HepG2 (cell line): ENCODE results near the gene NUDT17. TPM values are rescaled to one million over a fixed set of nuclear protein-coding genes. Genes with fewer than 3 reads are reported as not detected.

Source experiments
- ATAC-seq: fragments of 200-7000 bp; cut with Tn5 transposase; 3 replicates; pipeline ENCODE4 v1.9.1; 2020; ENCODE audit warnings: mild to moderate bottlenecking, moderate library complexity
- BruUV-seq: library from RNA; stranded (reverse); fragments of 400-500 nt; replicated peaks from 2 replicates; lab custom pipeline; 2021; lab: Mats Ljungman, UMichigan
- CTCF ChIA-PET: fragments of 300-600 bp; formaldehyde crosslinking; extraction: SDS; loops from one replicate; lab custom pipeline; 2021; ENCODE audit warnings: low total read pairs, inconsistent platforms, low intra/inter-chr PET ratio; lab: Yijun Ruan, JAX
- POLR2A ChIA-PET: fragments of 350-600 bp; sonication (Branson Sonifier 250); formaldehyde crosslinking; loops from one replicate; lab custom pipeline; 2020; ENCODE audit warnings: antibody characterized with exemption, inconsistent platforms; lab: Yijun Ruan, JAX
- DNase-seq: peaks from one replicate; pipeline ENCODE4 v3.0.0-alpha.2; 2015; ENCODE audit warnings: low spot score
- FAIRE-seq: peaks from 3 replicates; lab custom pipeline; 2011; peaks lifted over from hg19 to GRCh38; lab: Jason Lieb, UNC
- H2AFZ ChIP-seq: one replicate; pipeline ENCODE4 v1.6.1; 2011; ENCODE audit warnings: low read length, inconsistent platforms
- H3K27ac ChIP-seq: fragments of 300-600 bp; 3 replicates; pipeline ENCODE4 v1.8.0; 2011; ENCODE audit warnings: mixed run types, mild to moderate bottlenecking, mixed read lengths, low read length, inconsistent platforms; ENCODE audit not compliant: insufficient read depth; ENCODE audit errors: extremely low read length
- H3K27me3 ChIP-seq, 2 experiments: fragments of 200-600 bp in 1 of 2; 2 replicates in 1 of 2; 3 replicates in 1 of 2; pipeline versions ENCODE4 v1.6.0 to v1.8.0; 2011; ENCODE audit warnings: low read length in 2 of 2, mild to moderate bottlenecking in 2 of 2, moderate library complexity in 2 of 2, inconsistent platforms in 1 of 2; ENCODE audit not compliant: insufficient read depth in 2 of 2, control insufficient read depth in 1 of 2
- H3K36me3 ChIP-seq, 2 experiments: fragments of 200-600 bp in 1 of 2; replicated peaks in 1 of 2; 2 replicates in 1 of 2; 3 replicates in 1 of 2; pipeline versions ENCODE4 v1.5.1 to v1.8.0; 2011; ENCODE audit warnings: low read length in 2 of 2, inconsistent platforms in 1 of 2; ENCODE audit not compliant: insufficient read depth in 2 of 2, control insufficient read depth in 1 of 2
- H3K4me1 ChIP-seq: 2 replicates; pipeline ENCODE4 v1.5.1; 2012; ENCODE audit warnings: low read length, inconsistent platforms; ENCODE audit not compliant: insufficient read depth
- H3K4me2 ChIP-seq: 2 replicates; pipeline ENCODE4 v1.6.0; 2011; ENCODE audit warnings: low read depth, low read length, inconsistent platforms
- H3K4me3 ChIP-seq, 3 experiments: fragments of 200-600 bp in 1 of 3; sonication (generic), shearing (Covaris generic) in 1 of 3; replicated peaks in 1 of 3; 2 replicates each; pipeline ENCODE4 v1.5.1; 2011 to 2016; ENCODE audit warnings: low read length in 3 of 3, inconsistent platforms in 2 of 3, low read depth in 2 of 3, mild to moderate bottlenecking in 2 of 3, control low read depth in 1 of 3, mixed read lengths in 1 of 3; ENCODE audit not compliant: insufficient read depth in 1 of 3
- H3K79me2 ChIP-seq: one replicate; pipeline ENCODE4 v1.6.1; 2011; ENCODE audit warnings: low read length, inconsistent platforms; ENCODE audit not compliant: insufficient read depth
- H3K9ac ChIP-seq: 2 replicates; pipeline ENCODE4 v1.6.0; 2011; ENCODE audit warnings: mild to moderate bottlenecking, low read depth, low read length, inconsistent platforms; ENCODE audit not compliant: insufficient read depth
- H3K9me3 ChIP-seq: 2 replicates; pipeline ENCODE4 v1.5.1; 2012; ENCODE audit warnings: mild to moderate bottlenecking, low read length
- H4K20me1 ChIP-seq: 2 replicates; pipeline ENCODE4 v1.6.0; 2011; ENCODE audit warnings: inconsistent platforms, mild to moderate bottlenecking, low read length, moderate library complexity; ENCODE audit not compliant: insufficient read depth
- HNRNPLL ChIP-seq: fragments of 200-400 bp; formaldehyde crosslinking; IDR thresholded peaks from 2 replicates; pipeline ENCODE4 v1.6.1; 2017; ENCODE audit warnings: mild to moderate bottlenecking, low read depth, low read length; ENCODE audit not compliant: poor library complexity, severe bottlenecking
- NFYB ChIP-seq: sonication (generic); formaldehyde crosslinking; IDR thresholded peaks from 2 replicates; pipeline ENCODE4 v1.4.0; 2020; ENCODE audit warnings: missing genetic modification reagents
- SAP130 ChIP-seq: IDR thresholded peaks from 2 replicates; pipeline ENCODE4 v1.6.1; 2016; ENCODE audit warnings: low read depth
- SIN3A ChIP-seq: IDR thresholded peaks from 2 replicates; pipeline ENCODE4 v1.6.1; 2011; ENCODE audit warnings: low read depth, mild to moderate bottlenecking, control low read depth, low read length, borderline replicate concordance
- SP1 ChIP-seq, 2 experiments: fragments of 450-650 bp in 1 of 2; sonication (generic) in 1 of 2; formaldehyde crosslinking in 1 of 2; IDR thresholded peaks; 2 replicates each; pipeline versions ENCODE4 v1.4.0 to v1.6.1; 2016 to 2020; ENCODE audit warnings: missing genetic modification reagents in 1 of 2
- SP4 ChIP-seq: sonication (generic); formaldehyde crosslinking; IDR thresholded peaks from 2 replicates; pipeline ENCODE4 v1.8.1; 2023; ENCODE audit warnings: mild to moderate bottlenecking, missing genetic modification reagents
- SP5 ChIP-seq: IDR thresholded peaks from 2 replicates; pipeline ENCODE4 v1.6.1; 2016; ENCODE audit warnings: low read depth, borderline replicate concordance
- ZMYM4 ChIP-seq: sonication (generic); formaldehyde crosslinking; IDR thresholded peaks from 2 replicates; pipeline ENCODE4 v1.8.1; 2023; ENCODE audit warnings: mild to moderate bottlenecking, missing genetic modification reagents
- ZNF251 ChIP-seq: sonication (generic); formaldehyde crosslinking; IDR thresholded peaks from 2 replicates; pipeline ENCODE4 v1.9.0; 2021; ENCODE audit warnings: mild to moderate bottlenecking, missing genetic modification reagents
- WGBS: methylation state at CpG from one replicate; pipeline ENCODE4 v1.1.6; 2017; ENCODE audit warnings: low lambda C conversion rate; 5-methylcytosine and 5-hydroxymethylcytosine counted together
- in situ Hi-C: cut with HindIII; loops from 2 replicates; pipeline ENCODE4 v1.10.0; 2017; ENCODE audit warnings: low pct_unique_long_range_greater_than_20kb; ENCODE audit not compliant: extremely low pct_ligation_motif_present
- intact Hi-C: fragments of 100-400 bp; cut with micrococcal nuclease; formaldehyde crosslinking; loops from one replicate; pipeline ENCODE4 v1.10.0; 2022; ENCODE audit not compliant: unreplicated experiment
- polyA plus RNA-seq, 8 experiments: library from polyadenylated mRNA; depleted of rRNA in 3 of 8; stranded (reverse) in 7 of 8; unstranded in 1 of 8; fragments of >200 nt; fragmentation: Illumina TruSeq in 4 of 8; extraction: Trizol in 4 of 8; gene quantifications; 2 replicates each; pipeline versions ENCODE4 v1.2.1 to v1.2.3, GENCODE V29; 2011 to 2016; ENCODE audit warnings: low read depth in 4 of 8, missing spikeins in 1 of 8, mixed read lengths in 1 of 8; ENCODE audit not compliant: insufficient read depth in 1 of 8
- total RNA-seq, 5 experiments: library from RNA; depleted of rRNA; stranded (reverse); fragments of >200 nt; fragmentation: Illumina TruSeq; extraction: Trizol; gene quantifications; 2 replicates each; pipeline ENCODE4 v1.2.3, GENCODE V29; 2016; ENCODE audit warnings: low read depth in 1 of 5
- TF ChIP-seq, protein P1 (sequence below): sonication (generic); formaldehyde crosslinking; IDR thresholded peaks from 2 replicates; pipeline ENCODE4 v1.4.0; 2020; ENCODE audit warnings: mild to moderate bottlenecking, missing genetic modification reagents
- TF ChIP-seq, protein P2 (sequence below): sonication (generic); formaldehyde crosslinking; IDR thresholded peaks from 2 replicates; pipeline ENCODE4 v1.5.1; 2020; ENCODE audit warnings: mild to moderate bottlenecking, missing genetic modification reagents, moderate library complexity
- TF ChIP-seq, protein P3 (sequence below): sonication (generic); formaldehyde crosslinking; IDR thresholded peaks from 2 replicates; pipeline ENCODE4 v1.8.1; 2022; ENCODE audit warnings: mild to moderate bottlenecking, missing genetic modification reagents

Gene NUDT17
- total and polyA plus RNA-seq, 2 of the 13 experiments (the other 11 are each of a cell fraction or from before 2014, with no cell fraction given), result 2.6 to 5.8 TPM

DNA sequence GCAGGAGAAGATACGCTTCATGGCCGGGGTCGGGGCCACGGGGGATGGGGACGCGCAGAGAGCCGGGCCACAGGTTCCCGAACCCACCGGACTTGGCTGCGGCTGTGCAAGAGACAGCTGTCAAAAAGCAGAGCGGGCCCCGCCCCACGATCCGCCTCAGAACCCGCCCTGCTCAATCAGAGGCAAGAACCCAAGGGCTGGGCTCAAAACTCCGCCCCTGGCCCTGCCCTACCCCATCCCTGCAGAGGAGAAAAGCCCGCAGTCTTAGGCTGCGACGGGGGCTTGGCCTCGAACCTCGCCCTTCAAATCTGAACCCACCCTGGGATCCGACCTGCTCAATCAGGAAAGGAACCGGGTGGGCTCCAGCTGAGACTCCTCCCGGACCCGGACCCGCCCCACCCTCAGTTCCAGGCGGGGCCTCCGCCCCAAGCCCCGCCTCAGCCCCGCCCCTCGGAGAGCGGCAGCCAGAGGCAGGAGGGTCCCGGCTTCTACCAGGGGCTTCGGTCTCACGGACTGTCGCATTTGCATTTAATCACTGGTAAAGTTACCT lies 40.4 kb downstream of the NUDT17 start, which contains the start of gene ANKRD35:
TSS of gene ANKRD35 (minus strand) at position 129 of the 550 bp plus-strand sequence. CDS start at position 21, 108 bp downstream.
- H3K27ac ChIP-seq, result no peak within 1 kb of the TSS
- TF ChIP-seq, protein P1, sequence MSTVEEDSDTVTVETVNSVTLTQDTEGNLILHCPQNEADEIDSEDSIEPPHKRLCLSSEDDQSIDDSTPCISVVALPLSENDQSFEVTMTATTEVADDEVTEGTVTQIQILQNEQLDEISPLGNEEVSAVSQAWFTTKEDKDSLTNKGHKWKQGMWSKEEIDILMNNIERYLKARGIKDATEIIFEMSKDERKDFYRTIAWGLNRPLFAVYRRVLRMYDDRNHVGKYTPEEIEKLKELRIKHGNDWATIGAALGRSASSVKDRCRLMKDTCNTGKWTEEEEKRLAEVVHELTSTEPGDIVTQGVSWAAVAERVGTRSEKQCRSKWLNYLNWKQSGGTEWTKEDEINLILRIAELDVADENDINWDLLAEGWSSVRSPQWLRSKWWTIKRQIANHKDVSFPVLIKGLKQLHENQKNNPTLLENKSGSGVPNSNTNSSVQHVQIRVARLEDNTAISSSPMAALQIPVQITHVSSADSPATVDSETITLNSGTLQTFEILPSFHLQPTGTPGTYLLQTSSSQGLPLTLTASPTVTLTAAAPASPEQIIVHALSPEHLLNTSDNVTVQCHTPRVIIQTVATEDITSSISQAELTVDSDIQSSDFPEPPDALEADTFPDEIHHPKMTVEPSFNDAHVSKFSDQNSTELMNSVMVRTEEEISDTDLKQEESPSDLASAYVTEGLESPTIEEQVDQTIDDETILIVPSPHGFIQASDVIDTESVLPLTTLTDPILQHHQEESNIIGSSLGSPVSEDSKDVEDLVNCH (CRISPR knock-in tag), result no peak
- TF ChIP-seq, protein P2, sequence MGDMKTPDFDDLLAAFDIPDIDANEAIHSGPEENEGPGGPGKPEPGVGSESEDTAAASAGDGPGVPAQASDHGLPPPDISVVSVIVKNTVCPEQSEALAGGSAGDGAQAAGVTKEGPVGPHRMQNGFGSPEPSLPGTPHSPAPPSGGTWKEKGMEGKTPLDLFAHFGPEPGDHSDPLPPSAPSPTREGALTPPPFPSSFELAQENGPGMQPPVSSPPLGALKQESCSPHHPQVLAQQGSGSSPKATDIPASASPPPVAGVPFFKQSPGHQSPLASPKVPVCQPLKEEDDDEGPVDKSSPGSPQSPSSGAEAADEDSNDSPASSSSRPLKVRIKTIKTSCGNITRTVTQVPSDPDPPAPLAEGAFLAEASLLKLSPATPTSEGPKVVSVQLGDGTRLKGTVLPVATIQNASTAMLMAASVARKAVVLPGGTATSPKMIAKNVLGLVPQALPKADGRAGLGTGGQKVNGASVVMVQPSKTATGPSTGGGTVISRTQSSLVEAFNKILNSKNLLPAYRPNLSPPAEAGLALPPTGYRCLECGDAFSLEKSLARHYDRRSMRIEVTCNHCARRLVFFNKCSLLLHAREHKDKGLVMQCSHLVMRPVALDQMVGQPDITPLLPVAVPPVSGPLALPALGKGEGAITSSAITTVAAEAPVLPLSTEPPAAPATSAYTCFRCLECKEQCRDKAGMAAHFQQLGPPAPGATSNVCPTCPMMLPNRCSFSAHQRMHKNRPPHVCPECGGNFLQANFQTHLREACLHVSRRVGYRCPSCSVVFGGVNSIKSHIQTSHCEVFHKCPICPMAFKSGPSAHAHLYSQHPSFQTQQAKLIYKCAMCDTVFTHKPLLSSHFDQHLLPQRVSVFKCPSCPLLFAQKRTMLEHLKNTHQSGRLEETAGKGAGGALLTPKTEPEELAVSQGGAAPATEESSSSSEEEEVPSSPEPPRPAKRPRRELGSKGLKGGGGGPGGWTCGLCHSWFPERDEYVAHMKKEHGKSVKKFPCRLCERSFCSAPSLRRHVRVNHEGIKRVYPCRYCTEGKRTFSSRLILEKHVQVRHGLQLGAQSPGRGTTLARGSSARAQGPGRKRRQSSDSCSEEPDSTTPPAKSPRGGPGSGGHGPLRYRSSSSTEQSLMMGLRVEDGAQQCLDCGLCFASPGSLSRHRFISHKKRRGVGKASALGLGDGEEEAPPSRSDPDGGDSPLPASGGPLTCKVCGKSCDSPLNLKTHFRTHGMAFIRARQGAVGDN (CRISPR knock-in tag), result peak; percentile 33; the same call in 1 of the 2 replicates
- TF ChIP-seq SAP130 (CRISPR knock-in tag) (peak; percentile 61; the same call in 1 of the 2 replicates), ZMYM4 (CRISPR knock-in tag) (no peak), SP5 (CRISPR knock-in tag) (0 out of 2 replicates have a peak, but pooled peaks have one; percentile 14), ZNF251 (no peak), NFYB (CRISPR knock-in tag) (peak; percentile 49), SP4 (CRISPR knock-in tag) (peak; percentile 62), SIN3A (peak; percentile 55; the same call in 1 of the 2 replicates), SP1 (IDR thresholded peaks at IDR 0.05) (no peak), SP1 (CRISPR knock-in tag; IDR thresholded peaks at IDR 0.05) (peak; percentile 55; the same call in 1 of the 2 replicates), HNRNPLL (peak; percentile 58)
- TF ChIP-seq, protein P3, sequence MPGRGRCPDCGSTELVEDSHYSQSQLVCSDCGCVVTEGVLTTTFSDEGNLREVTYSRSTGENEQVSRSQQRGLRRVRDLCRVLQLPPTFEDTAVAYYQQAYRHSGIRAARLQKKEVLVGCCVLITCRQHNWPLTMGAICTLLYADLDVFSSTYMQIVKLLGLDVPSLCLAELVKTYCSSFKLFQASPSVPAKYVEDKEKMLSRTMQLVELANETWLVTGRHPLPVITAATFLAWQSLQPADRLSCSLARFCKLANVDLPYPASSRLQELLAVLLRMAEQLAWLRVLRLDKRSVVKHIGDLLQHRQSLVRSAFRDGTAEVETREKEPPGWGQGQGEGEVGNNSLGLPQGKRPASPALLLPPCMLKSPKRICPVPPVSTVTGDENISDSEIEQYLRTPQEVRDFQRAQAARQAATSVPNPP (CRISPR knock-in tag), result no peak
- peaks cover 2 to 26% of the 10 kb centered on the region in 2 experiments for H3K27me3 ChIP-seq
- H3K36me3 ChIP-seq, result no peaks in the 10 kb centered on the region
- ChIA-PET CTCF (no interaction called here), POLR2A (interaction anchor here (0.6 to 3.8 kb wide), 4 partner anchors 27 to 69 kb away, joined by 3 to 14 read pairs (median 4); partner anchors contain the start of genes PIAS3 and RBM8A)
- no peaks in the 10 kb centered on the region for H4K20me1 ChIP-seq
- intact Hi-C loops, result no loop called here
- H3K4me3 ChIP-seq, result peak within 1 kb of the TSS; percentile 63 to 80 (median 71)
- H3K9me3 ChIP-seq, result no peaks in the 10 kb centered on the region
- 2% methylated on average over 17 of the region's 36 CpGs for WGBS
- peak; percentile 63 for DNase-seq
- ATAC-seq, result peak; percentile 99
- peak within 1 kb of the TSS; percentile 72 for H2AFZ ChIP-seq
- H3K4me2 ChIP-seq, result peak within 1 kb of the TSS; percentile 75
- BruUV-seq, result no TSS peak
- in situ Hi-C loops, result loop anchor here (5.0 to 10.0 kb wide), 2 partner anchors 41 to 119 kb away; partner anchors contain the start of gene RBM8A
- no peak within 1 kb of the TSS for H3K9ac ChIP-seq
- FAIRE-seq, result no peak
- H3K4me1 ChIP-seq, result peaks cover 43% of the 10 kb centered on the region
- no peaks in the 10 kb centered on the region for H3K79me2 ChIP-seq
